HG02885 (cell line): ENCODE data around the gene MORN3.
A peak's percentile ranks its signal among the peaks of the same experiment; 100 is the strongest.
"Not testable (repeated sequence)": the region's sequence is repeated elsewhere in the genome, so short reads cannot be mapped to it uniquely, and the experiment has no call there.

Source experiments
- ATAC-seq: cut with Tn5 transposase; IDR thresholded peaks from one replicate; pipeline ENCODE4 v1.9.1; 2021; ENCODE audit warnings: mild to moderate bottlenecking; ENCODE audit not compliant: unreplicated experiment, poor library complexity

Gene MORN3

GRCh38 chr12:121669521-121669900, at the start of gene MORN3:
Gene MORN3, minus strand, starts transcription at chr12:121669654. Its CDS starts 171 bp downstream, at chr12:121669483.
- no peak for ATAC-seq

- ATAC-seq, result no peak
Observed at GRCh38 chr12:121718653-121719239, 49.3 kb upstream of the MORN3 start.

GRCh38 chr12:121717041-121717699, 47.7 kb upstream of the MORN3 start:
- ATAC-seq, result no peak

- ATAC-seq, result no peak
Observed at GRCh38 chr12:121715862-121716435, 46.5 kb upstream of the MORN3 start.

GRCh38 chr12:121715055-121715454, 45.6 kb upstream of the MORN3 start:
- not testable (repeated sequence) for ATAC-seq

GRCh38 chr12:121713793-121714192, 44.3 kb upstream of the MORN3 start:
- ATAC-seq, result no peak

GRCh38 chr12:121713257-121713777, 43.9 kb upstream of the MORN3 start:
- ATAC-seq, result no peak

GRCh38 chr12:121712461-121713256, 43.2 kb upstream of the MORN3 start, which contains the start of gene TMEM120B:
Gene TMEM120B, plus strand, starts transcription at chr12:121712752. Its CDS starts 144 bp downstream, at chr12:121712896.
- peak; percentile 82 for ATAC-seq

- peak; percentile 38 for ATAC-seq
Observed at GRCh38 chr12:121712190-121712460, 42.7 kb upstream of the MORN3 start.

GRCh38 chr12:121711361-121712189, 42.1 kb upstream of the MORN3 start:
- no peak for ATAC-seq

- no peak for ATAC-seq
Observed at GRCh38 chr12:121709478-121709961, 40.1 kb upstream of the MORN3 start.

- ATAC-seq, result not testable (repeated sequence)
Observed at GRCh38 chr12:121709064-121709424, 39.6 kb upstream of the MORN3 start.

- no peak for ATAC-seq
Observed at GRCh38 chr12:121708313-121709063, 39.0 kb upstream of the MORN3 start.

GRCh38 chr12:121705514-121705913, 36.1 kb upstream of the MORN3 start:
- no peak for ATAC-seq

GRCh38 chr12:121702944-121703343, 33.5 kb upstream of the MORN3 start:
- ATAC-seq, result no peak

- ATAC-seq, result no peak
Observed at GRCh38 chr12:121701667-121702277, 32.3 kb upstream of the MORN3 start.

- not testable (repeated sequence) for ATAC-seq
Observed at GRCh38 chr12:121697861-121698260, 28.4 kb upstream of the MORN3 start.

- ATAC-seq, result no peak
Observed at GRCh38 chr12:121697093-121697698, 27.7 kb upstream of the MORN3 start.
